GM18519 (cell line): ENCODE results near the gene MED13L.

Source experiments
- ATAC-seq: cut with Tn5 transposase; IDR thresholded peaks from one replicate; pipeline ENCODE4 v1.9.1; 2021; ENCODE audit warnings: mild to moderate bottlenecking, moderate library complexity; ENCODE audit not compliant: unreplicated experiment, low FRiP score

Gene MED13L

DNA sequence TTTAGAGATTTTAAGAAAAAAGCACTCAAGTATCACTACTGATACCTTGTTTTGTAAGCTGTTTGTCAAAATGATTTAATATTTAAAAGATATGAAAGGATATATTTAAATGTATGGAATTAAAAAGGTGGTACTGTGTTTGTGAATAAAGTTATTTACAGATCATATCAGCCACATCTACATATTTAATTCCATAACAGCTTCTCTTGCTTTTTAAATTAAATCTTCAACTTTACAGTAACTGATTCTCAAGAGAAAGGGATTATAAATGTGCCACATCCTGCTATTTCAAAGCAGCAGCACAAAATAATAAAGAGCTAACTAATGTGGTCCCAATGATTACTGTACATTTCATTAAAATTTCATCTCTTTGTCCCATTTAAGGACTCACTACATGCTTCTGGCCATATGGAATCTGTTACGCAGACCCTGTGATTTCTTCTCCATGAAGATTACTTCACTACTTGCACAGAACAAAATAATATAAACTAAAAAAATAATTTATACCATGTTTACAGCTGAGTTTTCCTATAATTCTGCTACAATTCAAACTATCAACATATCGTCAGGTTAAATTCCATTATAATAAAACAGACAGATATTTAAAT, 117.8 kb downstream of the MED13L start:
- no peak for ATAC-seq

DNA sequence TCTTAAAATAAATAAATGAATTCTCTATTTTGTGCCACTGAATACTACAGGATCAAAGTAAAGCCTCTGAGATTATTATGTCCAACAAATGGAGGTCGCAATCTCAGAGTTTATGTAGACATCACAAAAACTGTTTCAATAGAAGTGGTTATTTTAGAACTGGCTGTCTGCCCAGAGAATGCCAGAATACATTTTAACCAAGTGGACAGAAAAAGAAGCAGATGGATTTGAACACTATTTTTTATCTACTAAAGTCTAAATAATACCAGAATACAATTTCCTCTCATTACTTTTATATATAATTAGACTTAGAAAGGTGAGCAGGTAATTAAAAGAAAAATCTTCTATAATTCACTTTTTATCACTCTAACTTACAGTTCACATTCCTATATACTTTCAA, 118.3 kb downstream of the MED13L start:
- ATAC-seq = no peak

GRCh38 chr12:116157845-116158267, 119.6 kb downstream of the MED13L start:
- no peak for ATAC-seq

- no peak for ATAC-seq
These were observed 120.9 kb downstream of the MED13L start for GRCh38 chr12:116156614-116157013.

DNA sequence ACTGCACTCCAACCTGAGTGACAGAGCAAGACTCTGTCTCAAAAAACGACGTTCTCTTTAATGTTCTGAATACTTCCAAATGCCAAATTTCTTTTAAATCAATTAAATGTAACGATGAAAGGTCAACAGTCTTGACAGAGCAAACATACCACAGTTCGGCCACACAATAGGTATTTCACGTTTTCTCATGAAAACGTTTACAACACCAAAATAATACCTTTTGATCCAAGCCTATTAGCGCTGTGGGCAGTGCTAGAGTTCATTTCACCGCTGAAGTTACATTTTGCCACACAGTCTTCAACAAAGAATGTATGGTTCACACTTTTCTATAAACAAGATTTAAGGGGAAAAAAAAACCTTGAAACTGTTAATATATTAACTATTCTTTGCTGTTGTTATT, 122.1 kb downstream of the MED13L start:
- ATAC-seq = no peak

GRCh38 chr12:116153983-116154382, 123.5 kb downstream of the MED13L start:
- ATAC-seq = no peak

DNA sequence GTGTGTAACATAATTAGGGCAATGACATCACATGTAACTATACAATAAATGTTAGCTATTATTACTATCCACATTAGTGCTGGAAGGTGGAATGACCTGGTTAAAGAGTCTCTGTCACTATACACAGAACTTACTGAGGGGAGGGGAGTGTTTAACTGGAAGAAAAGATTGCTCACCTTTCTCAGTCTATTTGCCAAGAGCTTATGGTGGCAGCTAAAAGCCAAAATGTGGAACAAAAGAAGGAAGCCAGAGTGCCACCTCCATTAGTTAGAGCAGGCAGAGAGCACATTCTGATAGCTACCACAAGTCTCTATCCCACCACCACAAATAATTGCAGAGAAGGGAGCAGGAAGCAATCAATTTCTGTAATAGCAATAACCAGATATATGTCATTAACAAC, 124.4 kb downstream of the MED13L start:
- ATAC-seq = no peak

DNA sequence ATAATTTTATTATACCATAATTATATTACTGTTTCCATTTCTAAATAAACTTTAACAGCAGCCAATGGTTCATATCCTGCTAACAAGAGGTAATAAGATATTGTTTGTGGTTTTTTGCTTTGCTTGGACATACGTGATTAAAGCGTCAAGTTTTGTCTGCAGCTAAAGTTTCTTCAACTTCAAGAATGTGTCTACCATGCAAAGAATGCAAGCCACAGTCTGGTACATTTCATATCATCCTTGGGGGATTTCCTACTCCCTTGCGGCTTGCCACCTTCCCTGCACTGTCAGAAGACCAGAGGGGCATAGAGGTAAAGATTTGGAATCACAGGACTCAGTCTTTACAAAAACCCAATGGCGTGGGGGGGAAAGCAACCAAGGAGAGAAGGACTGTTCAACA, 125.2 kb downstream of the MED13L start:
- ATAC-seq = no peak

- ATAC-seq = no peak
These were observed 127.0 kb downstream of the MED13L start for GRCh38 chr12:116150452-116150851.

- ATAC-seq = no peak
These were observed 127.5 kb downstream of the MED13L start for GRCh38 chr12:116150001-116150400.

GRCh38 chr12:116148844-116149243, 128.6 kb downstream of the MED13L start:
- ATAC-seq = no peak

DNA sequence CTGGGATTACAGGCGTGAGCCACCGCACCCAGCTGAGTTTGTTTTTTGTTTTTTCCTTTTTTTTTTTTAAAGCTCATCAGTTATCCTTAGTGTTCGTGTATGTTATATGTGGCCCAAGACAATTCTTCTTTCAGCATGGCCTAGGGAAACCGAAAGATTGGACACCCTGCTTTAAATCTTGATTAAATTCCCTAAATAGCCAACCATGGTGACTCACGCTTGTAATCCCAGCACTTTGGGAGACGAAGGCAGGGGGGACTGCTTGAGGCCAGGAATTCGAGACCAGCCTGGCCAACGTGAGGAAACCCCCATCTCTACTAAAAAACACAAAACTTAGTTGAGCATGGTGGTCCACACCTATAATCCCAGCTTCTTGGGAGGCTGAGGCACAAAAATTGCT, 131.1 kb downstream of the MED13L start:
- no peak for ATAC-seq

DNA sequence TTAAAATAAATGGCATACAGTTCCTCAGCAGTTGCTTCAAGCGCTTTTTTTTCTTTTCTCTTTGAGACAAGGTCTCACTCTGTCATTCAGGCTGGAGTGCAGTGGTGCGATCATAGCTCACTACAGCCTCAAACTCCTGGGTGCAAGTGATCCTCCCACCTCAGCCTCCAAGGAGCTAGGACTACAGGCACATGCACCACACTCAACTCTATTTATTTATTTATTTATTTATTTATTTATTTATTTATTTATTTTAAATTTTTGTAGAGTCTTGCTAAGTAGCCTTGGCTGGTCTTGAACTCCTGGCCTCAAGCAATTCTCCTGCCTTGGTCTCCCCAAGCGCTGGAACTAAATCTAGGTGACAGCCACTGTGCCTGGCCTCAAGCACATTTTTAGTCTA, 132.0 kb downstream of the MED13L start:
- ATAC-seq = no peak

DNA sequence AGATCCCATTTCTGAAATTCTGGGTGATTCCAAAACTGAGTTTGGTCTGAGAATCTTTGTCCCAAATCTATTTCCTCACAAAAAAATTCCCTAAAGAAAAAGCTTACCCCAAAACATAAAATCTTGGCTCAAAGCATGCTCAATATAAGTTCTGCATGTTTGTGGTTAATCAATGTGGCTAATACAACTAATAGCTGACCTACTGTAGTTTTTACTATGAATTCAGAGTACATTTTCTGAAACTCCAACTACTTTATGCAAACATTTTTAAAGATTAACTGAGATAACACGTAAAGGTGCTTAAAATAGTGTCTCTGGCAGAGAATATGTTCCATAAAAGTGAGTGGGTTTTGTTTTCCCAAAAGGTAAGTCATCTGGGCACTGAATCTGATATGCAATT, 133.1 kb downstream of the MED13L start:
- no peak for ATAC-seq

- no peak for ATAC-seq
These were observed 133.6 kb downstream of the MED13L start for GRCh38 chr12:116143909-116144308.

GRCh38 chr12:116142936-116143898, 134.3 kb downstream of the MED13L start:
- no peak for ATAC-seq

DNA sequence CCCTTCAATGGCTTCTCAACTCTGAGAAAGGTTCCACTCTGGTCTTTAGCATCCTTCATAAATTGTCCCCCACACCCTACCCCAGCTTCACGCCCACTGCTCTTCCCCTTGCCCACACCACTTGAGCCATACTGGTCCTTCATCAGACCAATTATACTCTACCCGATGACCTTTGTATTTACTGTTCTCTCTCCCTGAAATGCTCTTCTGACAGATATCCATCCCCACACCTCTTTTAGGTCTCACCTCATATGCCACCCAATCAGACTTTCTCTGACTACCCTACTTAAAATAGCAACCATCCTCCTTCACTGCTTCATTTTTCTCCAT, 135.7 kb downstream of the MED13L start:
- no peak for ATAC-seq

GRCh38 chr12:116141110-116141832, 136.2 kb downstream of the MED13L start:
- ATAC-seq = no peak

- no peak for ATAC-seq
These were observed 137.0 kb downstream of the MED13L start for GRCh38 chr12:116140529-116140928.

DNA sequence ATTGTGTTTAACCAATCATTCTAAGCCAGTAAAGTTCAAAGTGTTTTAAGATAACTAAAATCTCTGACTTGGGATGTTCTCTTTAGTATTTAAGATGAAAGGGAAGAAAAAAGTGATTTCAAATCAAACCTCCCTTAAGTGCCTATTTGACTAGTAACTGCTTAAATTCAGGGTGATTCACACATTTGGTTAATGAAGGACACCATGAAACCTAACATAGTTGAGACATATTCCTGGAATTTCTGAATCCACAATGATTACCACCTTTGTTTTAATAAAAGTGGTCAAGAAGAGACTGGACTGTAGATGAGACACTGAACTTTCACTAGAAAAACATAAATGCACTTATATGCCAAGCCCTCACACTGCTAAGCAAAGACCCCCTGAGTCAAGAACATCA, 138.7 kb downstream of the MED13L start:
- no peak for ATAC-seq

GRCh38 chr12:116138364-116138763, 139.1 kb downstream of the MED13L start:
- ATAC-seq = no peak
